Measurements from ENCODE around the gene CFAP97D1.

The CFAP97D1 gene

GRCh38 chr17:43780135-43780534, at the start of gene CFAP97D1:
CFAP97D1 (plus strand) TSS chr17:43780435; CDS start chr17:43780463, 28 bp downstream.
- DNase-seq: no peak

DNA sequence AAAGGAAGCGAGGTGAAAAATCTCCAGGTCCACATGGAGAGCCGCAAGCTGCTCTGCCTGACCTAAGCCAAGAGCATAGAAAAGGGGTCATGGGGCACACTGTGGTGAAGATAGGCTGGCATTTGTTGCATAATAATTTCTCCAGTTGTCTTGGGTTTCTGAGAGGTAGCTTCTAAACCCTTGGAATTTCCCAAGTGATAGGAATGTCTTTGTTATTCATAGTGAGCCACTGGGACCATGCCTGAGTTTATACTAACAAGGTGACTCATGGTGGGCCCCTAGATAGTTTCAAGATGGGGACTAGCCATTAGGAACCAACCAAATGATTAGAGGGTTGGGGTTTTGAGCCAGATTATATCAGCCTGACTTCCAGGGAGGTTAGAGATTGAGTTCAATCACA, 47.3 kb upstream of the CFAP97D1 start:
- DNase-seq: no peak

GRCh38 chr17:43733956-43734355, 46.3 kb upstream of the CFAP97D1 start:
- no peak for DNase-seq

DNA sequence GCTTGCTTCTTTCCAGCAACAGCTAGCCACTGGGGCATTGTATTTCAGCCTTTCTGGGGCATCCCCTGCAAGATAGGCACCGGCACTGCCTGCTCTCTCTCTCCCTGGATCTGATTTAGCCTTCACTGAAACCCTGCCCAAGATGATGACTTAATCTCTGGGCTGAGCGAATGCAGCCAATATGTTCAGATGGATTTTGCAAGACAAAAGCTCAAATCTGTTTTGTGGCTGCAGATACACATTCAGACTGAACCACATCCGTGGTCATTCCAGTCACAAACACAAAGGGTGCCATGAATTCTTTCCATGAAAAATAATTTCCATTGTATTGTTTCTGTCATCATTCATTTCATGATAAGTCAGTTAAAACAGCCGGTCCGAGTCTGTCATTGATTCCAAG, 45.9 kb upstream of the CFAP97D1 start:
- DNase-seq: no peak

- no peak for DNase-seq
Measured at GRCh38 chr17:43736389-43736788, 43.8 kb upstream of the CFAP97D1 start.

- no peak for DNase-seq
Measured at GRCh38 chr17:43737722-43738121, 42.5 kb upstream of the CFAP97D1 start.

GRCh38 chr17:43740541-43740940, 39.7 kb upstream of the CFAP97D1 start:
- no peak for DNase-seq

DNA sequence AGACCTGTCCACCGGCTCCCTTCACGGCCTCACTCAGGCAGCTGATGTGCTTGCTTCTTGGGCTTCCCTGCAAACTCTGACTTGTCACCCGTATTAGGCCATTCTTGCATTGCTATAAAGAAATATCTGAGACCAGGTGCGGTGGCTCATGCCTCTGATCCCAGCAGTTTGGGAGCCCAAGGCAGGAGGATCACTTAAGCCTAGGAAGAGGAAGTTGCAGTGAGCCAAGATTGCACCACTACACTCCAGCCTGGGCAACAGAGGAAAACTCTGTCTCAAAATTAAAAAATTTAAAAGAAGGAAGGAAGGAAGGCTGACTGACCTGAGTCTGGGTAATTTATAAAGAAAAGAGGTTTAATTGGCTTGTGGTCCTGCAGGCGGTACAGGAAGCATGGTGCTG, 38.6 kb upstream of the CFAP97D1 start:
- DNase-seq: no peak

DNA sequence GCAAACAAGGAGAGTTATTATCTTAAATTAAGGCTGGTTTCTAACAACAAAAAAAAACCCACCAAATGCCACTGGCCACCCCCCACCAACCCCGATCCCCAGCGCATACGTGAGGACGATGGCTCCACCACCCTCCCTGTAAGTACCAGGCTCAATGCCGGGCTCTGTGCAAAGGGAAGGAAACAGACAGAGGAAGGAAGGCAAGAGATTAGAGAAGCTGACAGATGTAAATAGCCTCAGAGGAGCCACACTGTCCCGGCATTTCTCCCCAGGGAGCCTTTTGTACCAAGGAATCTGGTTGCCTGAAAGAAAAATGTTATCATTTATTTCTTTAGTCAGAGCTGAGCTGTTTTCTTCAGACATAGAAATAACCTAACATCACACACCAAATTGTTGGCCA, 34.7 kb upstream of the CFAP97D1 start:
- no peak for DNase-seq

GRCh38 chr17:43750153-43750552, 30.1 kb upstream of the CFAP97D1 start:
- no peak for DNase-seq

- no peak for DNase-seq
Measured at GRCh38 chr17:43753493-43754129, 26.6 kb upstream of the CFAP97D1 start.

- no peak for DNase-seq
Measured at GRCh38 chr17:43754947-43755346, 25.3 kb upstream of the CFAP97D1 start.

DNA sequence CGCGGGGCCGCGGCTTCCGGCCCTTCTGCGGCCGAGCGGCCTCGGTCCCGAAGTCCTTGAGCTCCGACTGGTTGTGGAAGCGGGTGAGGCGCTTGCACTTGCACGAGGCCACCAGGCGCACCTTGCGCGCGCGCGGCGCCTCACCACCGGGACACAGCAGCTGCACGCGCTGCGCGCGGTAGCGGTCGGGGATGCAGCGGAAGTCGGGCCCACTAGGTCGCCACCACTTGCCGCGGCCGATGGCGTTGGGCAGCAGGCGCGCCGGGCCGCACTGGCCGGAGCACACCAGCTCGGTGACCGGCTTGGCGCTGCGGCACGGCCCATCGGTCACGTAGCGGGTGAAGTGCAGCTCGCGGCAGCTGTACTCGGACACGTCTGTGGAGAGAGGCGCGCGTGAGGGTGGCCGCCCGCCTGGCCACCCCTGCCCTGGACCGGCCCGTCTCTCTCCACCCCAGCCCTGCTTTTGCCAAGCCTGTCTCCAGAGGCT, 24.8 kb upstream of the CFAP97D1 start:
- DNase-seq: no peak

GRCh38 chr17:43756201-43756600, 24.0 kb upstream of the CFAP97D1 start:
- no peak for DNase-seq

DNA sequence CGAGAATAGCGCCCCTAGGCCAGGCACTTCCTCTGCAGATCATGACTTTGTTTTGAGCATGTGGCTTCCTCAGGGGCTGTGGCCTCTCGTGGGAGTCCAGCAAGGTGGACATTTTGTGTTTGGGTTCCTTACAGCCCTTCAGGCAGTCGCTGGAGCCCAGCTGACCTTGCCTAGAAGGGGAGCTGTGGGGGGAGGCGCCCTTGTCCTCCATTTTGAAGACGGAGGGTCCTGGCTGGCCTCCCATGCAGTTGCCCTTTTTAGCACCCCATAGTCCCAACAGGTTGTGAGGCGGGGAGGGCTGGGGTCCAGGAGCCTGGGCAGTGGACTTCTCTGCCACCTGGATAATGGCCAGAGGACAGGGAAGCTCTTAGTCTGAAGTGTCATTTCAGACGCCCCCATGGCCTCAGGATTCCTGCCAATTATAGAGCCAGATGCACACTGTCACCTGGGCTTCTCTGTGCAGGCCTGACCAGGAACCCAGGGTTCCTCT, 23.0 kb upstream of the CFAP97D1 start:
- no peak for DNase-seq

- no peak for DNase-seq
Measured at GRCh38 chr17:43758086-43758485, 22.1 kb upstream of the CFAP97D1 start.

GRCh38 chr17:43758497-43759174, 21.6 kb upstream of the CFAP97D1 start, which contains the start of gene SOST:
SOST (minus strand) TSS chr17:43758791; CDS start chr17:43758741, 50 bp downstream.
- DNase-seq: no peak

GRCh38 chr17:43759836-43760235, 20.4 kb upstream of the CFAP97D1 start:
- no peak for DNase-seq

GRCh38 chr17:43760254-43760852, 19.9 kb upstream of the CFAP97D1 start:
- DNase-seq: peak; percentile 49

- no peak for DNase-seq
Measured at GRCh38 chr17:43766413-43767052, 13.7 kb upstream of the CFAP97D1 start.

DNA sequence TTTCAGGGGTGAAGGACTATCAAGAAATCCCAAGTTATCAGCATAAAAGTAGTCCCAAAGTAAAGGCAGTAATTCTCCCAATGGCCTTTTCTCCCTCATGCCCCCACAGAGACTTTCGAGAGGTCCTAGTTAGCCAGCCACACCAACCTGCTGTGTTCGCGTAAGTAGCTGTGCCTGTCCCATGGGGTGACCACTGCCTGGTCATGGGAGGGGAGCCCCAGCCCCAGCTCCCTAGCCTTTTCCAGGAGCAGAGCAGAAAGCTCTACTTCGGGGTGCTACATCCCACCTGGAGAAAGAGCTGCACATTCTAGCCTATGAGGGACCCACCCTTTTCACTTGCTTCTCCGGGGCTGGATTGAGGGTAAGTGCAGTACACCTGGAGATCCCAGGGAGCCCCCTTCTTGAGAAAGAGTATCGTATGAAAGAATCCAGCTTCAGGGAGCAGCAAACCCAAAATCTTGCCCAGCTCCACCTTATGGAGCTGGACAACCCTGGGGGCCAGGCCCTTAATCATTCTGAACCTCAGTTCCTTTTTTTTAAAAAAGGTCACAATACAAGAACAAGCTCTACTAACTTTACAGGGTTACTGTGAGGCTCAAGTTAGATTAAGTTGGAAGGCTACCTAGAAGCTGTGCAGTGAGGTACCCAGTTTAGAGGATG, 13.1 kb upstream of the CFAP97D1 start:
- no peak for DNase-seq

GRCh38 chr17:43767713-43768059, 12.5 kb upstream of the CFAP97D1 start:
- no peak for DNase-seq

- DNase-seq: peak; percentile 95
Measured at GRCh38 chr17:43768382-43768781, 11.9 kb upstream of the CFAP97D1 start.
